ENCODE measurements around the gene PHF21B. TPM values are rescaled to one million over a fixed set of nuclear protein-coding genes. Genes with fewer than 3 reads are reported as not detected.

The PHF21B gene
- polyA plus RNA-seq, 1 donor (not counting 4 experiments of a cell fraction or from before 2014, with no cell fraction given) = not detected

DNA sequence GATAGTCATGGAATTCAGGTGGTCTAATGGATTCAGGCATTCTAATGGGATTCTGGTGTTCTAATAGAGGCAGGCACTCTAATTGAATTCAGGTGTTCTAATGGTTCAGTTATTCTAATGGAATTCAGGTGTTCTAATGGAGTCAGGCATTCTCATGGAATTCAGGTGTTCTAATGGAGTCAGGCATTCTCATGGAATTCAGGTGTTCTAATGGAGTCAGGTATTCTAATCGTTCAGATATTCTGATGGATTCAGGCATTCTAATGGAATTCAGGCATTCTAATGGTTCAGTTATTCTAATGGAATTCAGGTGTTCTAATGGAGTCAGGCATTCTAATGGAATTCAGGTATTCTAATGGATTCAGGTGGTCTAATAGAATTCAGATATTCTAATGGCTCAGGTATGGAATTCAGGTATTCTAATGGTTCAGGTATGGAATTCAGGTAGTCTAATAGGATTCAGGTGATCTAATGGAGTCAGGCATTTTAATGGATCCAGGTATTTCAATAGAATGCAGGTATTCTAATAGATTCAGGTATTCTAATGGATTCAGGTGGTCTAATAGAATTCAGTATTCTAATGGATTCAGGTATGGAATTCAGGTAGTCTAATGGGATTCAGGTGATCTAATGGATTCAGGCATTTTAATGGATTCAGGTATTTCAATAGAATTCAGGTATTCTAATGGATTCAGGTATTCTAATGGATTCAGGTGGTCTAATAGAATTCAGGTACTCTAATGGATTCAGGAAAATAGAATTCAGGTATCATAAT, 22.0 kb upstream of the PHF21B start:
- Histone ChIP-seq H3K9me1 (ENCODE audit: control insufficient read depth, extremely low read depth, insufficient read depth, low read length) (no peaks in the 10 kb centered on the region), H3K4me3 (ENCODE audit: control insufficient read depth in 2 of 3, extremely low read depth in 1 of 3, insufficient read depth in 2 of 3, low read depth in 1 of 3, low read length in 3 of 3) (no peak overlapping the region), H2AFZ (ENCODE audit: control insufficient read depth, low read length) (no peak overlapping the region), H3K27ac (ENCODE audit: control insufficient read depth, insufficient read depth, low read length) (no peak overlapping the region), H3K36me3 (ENCODE audit: control insufficient read depth in 2 of 2, extremely low read depth in 1 of 2, insufficient read depth in 2 of 2, low read length in 2 of 2) (no peaks in the 10 kb centered on the region), H3K9ac (ENCODE audit: control insufficient read depth, extremely low read depth, insufficient read depth, low read length) (no peak overlapping the region), H3K27me3 (ENCODE audit: control insufficient read depth, extremely low read depth, insufficient read depth, low read length) (peaks cover 25% of the 10 kb centered on the region), H3K4me2 (ENCODE audit: control insufficient read depth, extremely low read depth, insufficient read depth, low read depth, low read length) (no peak overlapping the region), H3K4me1 (ENCODE audit: control insufficient read depth, extremely low read depth, insufficient read depth, low read length) (no peaks in the 10 kb centered on the region), H4K20me1 (ENCODE audit: control insufficient read depth, extremely low read depth, insufficient read depth, low read length) (no peaks in the 10 kb centered on the region), H3K79me2 (ENCODE audit: control insufficient read depth, insufficient read depth, low read length) (no peaks in the 10 kb centered on the region), H3K9me3 (ENCODE audit: control insufficient read depth, low read depth, low read length) (no peaks in the 10 kb centered on the region)
- no peak for TF ChIP-seq EZH2 (IDR thresholded peaks at IDR 0.05; ENCODE audit: low read length)
- TF ChIP-seq, protein P1, sequence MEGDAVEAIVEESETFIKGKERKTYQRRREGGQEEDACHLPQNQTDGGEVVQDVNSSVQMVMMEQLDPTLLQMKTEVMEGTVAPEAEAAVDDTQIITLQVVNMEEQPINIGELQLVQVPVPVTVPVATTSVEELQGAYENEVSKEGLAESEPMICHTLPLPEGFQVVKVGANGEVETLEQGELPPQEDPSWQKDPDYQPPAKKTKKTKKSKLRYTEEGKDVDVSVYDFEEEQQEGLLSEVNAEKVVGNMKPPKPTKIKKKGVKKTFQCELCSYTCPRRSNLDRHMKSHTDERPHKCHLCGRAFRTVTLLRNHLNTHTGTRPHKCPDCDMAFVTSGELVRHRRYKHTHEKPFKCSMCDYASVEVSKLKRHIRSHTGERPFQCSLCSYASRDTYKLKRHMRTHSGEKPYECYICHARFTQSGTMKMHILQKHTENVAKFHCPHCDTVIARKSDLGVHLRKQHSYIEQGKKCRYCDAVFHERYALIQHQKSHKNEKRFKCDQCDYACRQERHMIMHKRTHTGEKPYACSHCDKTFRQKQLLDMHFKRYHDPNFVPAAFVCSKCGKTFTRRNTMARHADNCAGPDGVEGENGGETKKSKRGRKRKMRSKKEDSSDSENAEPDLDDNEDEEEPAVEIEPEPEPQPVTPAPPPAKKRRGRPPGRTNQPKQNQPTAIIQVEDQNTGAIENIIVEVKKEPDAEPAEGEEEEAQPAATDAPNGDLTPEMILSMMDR (optimal IDR thresholded peaks at IDR 0.05 in 1 of 3, IDR thresholded peaks at IDR 0.05 in 1 of 3, conservative IDR thresholded peaks at IDR 0.05 in 1 of 3; ENCODE audit: extremely low read depth in 1 of 3, insufficient read depth in 2 of 3, low read length in 3 of 3) = no peak
- dilution Hi-C loops (cut with MboI; ENCODE audit: extremely low pct_ligation_motif_present, low sequenced_read_pairs) = no loop called here
- no peak for DNase-seq (ENCODE audit: low read depth, low spot score)
- no peak for FAIRE-seq

DNA sequence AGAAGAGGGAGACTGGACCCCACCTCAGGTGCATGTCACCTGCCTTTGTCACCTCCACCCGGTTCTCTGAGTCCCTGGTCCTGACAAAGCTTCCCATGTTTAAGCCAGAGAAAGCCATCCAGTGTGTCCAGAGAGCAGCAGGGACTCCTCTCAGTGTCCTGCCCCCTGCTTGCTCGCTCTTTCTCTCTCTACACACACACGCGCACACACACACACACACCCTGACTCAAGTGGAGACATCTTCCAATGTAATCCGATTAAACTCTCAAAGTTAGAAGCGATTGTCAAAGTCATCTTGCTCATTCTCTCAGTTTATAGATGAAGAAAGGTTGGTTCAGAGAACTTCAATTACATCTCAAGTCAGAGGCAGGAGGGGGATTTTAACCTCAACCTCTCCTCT, 19.7 kb upstream of the PHF21B start:
- Histone ChIP-seq H3K4me1 (ENCODE audit: control insufficient read depth, extremely low read depth, insufficient read depth, low read length) (no peaks in the 10 kb centered on the region), H4K20me1 (ENCODE audit: control insufficient read depth, extremely low read depth, insufficient read depth, low read length) (no peaks in the 10 kb centered on the region), H3K36me3 (ENCODE audit: control insufficient read depth in 2 of 2, extremely low read depth in 1 of 2, insufficient read depth in 2 of 2, low read length in 2 of 2) (no peaks in the 10 kb centered on the region), H2AFZ (ENCODE audit: control insufficient read depth, low read length) (no peak overlapping the region), H3K27me3 (ENCODE audit: control insufficient read depth, extremely low read depth, insufficient read depth, low read length) (peaks cover 13% of the 10 kb centered on the region), H3K79me2 (ENCODE audit: control insufficient read depth, insufficient read depth, low read length) (no peaks in the 10 kb centered on the region), H3K9me3 (ENCODE audit: control insufficient read depth, low read depth, low read length) (no peaks in the 10 kb centered on the region), H3K9ac (ENCODE audit: control insufficient read depth, extremely low read depth, insufficient read depth, low read length) (no peak overlapping the region), H3K9me1 (ENCODE audit: control insufficient read depth, extremely low read depth, insufficient read depth, low read length) (no peaks in the 10 kb centered on the region), H3K4me2 (ENCODE audit: control insufficient read depth, extremely low read depth, insufficient read depth, low read depth, low read length) (no peak overlapping the region), H3K4me3 (ENCODE audit: control insufficient read depth in 2 of 3, extremely low read depth in 1 of 3, insufficient read depth in 2 of 3, low read depth in 1 of 3, low read length in 3 of 3) (no peak overlapping the region), H3K27ac (ENCODE audit: control insufficient read depth, insufficient read depth, low read length) (no peak overlapping the region)
- TF ChIP-seq, protein P1 (optimal IDR thresholded peaks at IDR 0.05 in 1 of 3, IDR thresholded peaks at IDR 0.05 in 1 of 3, conservative IDR thresholded peaks at IDR 0.05 in 1 of 3; ENCODE audit: extremely low read depth in 1 of 3, insufficient read depth in 2 of 3, low read length in 3 of 3) = no peak
- TF ChIP-seq EZH2 (IDR thresholded peaks at IDR 0.05; ENCODE audit: low read length) = no peak
- dilution Hi-C loops (cut with MboI; ENCODE audit: extremely low pct_ligation_motif_present, low sequenced_read_pairs) = no loop called here
- FAIRE-seq = no peak
- DNase-seq (ENCODE audit: low read depth, low spot score) = no peak

Data from keratinocyte (primary cell).